GM04504 (cell line): ENCODE data around the gene WFDC2.
"Not testable (repeated sequence)": the region's sequence is repeated elsewhere in the genome, so short reads cannot be mapped to it uniquely, and the experiment has no call there.

Source experiments
- DNase-seq: peaks from one replicate; pipeline ENCODE4 v3.0.0-alpha.2; 2012; ENCODE audit warnings: low read depth

The WFDC2 gene

DNA sequence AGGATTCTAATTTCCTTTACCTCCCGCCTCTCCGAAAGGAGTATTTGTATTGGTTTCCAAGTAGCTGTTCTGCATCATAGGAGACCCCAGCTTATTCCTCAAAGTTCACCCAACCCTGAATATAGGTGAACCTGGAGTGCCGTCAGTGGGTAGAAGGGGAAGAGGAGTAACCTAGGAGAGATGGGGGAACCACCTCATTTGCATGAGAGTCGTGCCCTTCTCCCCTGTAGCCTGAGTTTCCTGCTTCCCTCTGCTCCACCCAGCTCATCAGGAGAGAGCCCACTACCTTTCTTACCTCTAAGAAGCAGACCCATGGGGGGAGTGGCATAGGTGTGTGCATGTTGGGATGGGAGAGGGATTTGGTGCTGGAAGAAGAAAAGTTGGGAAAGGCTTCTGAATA lies 17.3 kb upstream of the WFDC2 start:
- DNase-seq: no peak

DNA sequence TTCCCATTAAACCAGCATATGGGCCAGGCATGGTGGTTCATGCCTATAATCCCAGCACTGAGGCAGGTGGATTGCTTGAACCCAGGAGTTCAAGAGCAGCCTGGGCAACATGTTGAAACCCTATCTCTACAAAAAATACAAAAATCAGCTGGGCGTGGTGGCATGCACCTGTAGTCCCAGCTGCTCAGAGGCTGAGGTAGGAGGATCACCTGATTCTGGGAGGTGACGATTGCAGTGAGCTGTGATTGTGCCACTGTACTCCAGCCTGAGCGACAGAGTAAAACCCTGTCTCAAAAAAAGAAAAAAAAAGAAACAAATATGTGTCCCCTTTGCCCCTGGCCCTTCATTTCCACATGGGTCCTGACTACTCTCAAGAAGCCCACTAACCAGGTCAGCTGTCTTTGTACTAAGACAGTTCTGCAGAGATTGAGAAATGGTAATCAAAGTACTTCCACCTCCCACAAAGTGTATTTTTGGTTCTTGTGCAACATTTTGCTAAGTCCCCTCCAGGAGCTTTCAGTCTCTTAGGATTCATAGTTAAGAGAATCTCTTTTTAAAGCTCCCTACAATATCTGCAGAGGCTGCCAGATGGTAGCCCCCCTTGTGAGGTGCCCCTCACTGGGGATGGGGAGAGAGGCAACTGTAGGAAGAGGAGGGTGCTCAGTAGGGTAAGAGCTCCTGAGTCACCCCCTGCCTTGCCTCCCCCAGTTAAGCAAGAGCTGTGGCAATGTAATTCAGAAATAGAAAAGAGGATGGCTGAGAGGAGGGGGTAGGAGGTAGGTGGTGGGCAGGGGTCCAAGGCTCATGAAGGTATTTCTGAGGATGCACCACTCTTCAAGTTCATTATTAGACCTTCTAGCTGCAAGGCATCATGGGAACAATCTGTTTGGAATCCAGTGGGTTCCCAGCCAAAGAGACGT lies 16.5 kb upstream of the WFDC2 start:
- DNase-seq: no peak

DNA sequence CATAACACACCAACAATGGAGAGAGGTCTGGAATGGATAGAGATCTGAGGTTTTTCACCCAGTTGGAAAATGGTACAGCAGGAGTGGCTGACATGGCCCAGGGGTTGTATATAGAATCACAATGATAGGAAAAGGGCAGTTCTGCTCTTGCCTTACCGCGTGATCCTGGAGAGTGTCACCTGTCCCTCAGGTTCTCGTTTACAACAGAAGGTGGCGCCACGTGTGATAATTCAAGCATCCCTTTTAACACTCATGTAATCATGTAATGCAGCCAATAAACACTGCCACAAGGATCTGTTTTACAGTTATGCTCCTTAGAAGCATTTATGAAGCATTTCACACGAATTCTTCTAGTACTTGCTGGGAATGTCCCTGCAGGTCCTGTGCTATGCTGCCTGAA lies 12.9 kb upstream of the WFDC2 start:
- no peak for DNase-seq

DNA sequence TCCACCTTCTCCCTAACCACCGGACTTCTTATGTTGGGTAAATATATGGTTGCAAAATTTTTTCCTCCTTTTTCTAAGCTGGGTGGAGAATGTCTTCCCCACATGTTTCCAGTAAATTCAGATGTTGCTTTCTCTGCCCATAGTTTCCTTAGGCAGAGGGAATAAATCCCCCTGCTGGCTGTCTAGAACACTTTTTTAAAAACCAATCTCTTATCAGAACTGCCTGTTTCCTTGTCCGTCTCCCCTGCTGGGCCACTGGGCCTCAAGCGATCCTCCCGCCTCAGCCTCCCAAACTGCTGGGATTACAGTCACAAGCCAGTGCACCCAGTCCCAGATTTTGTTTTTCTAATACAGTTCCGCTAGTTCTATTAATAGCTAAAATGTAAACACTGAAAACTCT lies 9.9 kb upstream of the WFDC2 start:
- DNase-seq: no peak

DNA sequence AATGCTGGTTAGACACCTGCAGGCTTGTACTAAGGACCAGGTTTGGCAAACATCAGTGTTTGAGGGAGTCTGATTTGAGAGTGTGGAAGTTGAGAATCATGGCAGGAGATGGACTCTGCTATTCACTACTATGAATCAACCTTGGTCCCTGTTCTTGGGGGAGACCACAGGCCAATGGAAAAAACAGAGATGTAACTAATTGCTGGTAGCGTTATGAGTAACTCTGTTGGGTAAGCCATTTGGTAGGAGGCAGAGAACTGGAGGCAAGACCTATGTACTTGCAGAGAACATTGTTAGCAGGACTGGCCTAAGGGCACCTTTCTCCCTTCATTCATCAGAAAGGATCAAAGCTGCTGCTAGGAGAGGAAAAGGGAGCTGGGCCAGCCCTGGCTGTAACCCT lies 8.3 kb upstream of the WFDC2 start:
- DNase-seq: no peak

DNA sequence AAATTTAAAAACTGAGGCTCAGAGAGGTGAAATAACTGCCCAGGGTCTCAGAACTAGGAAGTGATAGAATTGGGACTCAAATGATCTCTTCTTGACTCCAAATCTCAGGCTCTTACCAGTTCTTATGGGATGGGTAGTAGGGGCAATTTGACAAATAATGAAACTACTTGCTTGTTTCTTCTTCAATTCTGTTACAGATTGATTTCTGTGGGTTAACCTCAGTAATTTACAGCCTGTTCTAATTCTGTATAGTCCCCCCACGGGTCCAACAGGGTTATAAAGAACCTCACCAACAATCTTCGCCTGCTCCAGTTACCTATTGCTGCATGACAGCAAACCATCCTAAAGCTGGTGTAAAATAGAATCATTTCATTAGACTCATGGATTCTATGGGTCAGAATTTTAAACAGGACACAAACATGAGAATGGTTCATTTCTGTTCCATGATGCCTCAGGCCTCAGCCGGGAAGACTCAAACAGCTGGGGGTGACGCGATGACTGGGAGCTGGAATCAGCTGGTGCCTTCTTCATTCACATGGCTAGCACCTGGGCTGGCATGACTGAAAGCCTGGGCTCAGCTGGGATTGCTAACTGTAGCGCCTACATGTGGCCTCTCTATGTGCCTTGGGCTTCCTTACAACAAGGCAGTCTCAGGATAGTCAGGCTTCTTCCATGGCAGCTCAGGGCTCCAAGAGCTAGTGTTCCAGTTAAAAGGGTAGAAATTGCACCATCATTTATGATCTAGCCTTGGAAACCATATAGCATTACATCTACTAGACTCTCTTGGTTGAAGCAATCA lies 6.6 kb upstream of the WFDC2 start:
- no peak for DNase-seq

DNA sequence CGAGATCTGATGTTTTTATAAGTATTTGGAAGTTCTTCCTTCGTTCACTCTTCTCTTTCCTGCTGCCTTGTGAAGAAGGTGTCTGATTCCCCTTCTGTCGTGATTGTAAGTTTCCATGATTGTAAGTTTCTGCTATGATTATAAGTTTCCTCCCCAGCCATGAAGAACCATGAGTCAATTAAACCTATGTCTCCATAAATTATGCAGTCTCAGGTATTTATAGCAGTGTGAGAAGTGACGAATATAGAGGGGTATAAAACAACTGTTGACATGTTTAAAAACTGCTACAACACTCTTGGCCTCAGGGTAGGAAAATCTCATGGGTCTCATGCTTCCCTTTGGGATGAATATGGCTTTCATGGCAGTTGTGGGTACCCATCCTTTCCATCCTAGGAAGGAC lies 5.8 kb upstream of the WFDC2 start:
- DNase-seq: no peak

DNA sequence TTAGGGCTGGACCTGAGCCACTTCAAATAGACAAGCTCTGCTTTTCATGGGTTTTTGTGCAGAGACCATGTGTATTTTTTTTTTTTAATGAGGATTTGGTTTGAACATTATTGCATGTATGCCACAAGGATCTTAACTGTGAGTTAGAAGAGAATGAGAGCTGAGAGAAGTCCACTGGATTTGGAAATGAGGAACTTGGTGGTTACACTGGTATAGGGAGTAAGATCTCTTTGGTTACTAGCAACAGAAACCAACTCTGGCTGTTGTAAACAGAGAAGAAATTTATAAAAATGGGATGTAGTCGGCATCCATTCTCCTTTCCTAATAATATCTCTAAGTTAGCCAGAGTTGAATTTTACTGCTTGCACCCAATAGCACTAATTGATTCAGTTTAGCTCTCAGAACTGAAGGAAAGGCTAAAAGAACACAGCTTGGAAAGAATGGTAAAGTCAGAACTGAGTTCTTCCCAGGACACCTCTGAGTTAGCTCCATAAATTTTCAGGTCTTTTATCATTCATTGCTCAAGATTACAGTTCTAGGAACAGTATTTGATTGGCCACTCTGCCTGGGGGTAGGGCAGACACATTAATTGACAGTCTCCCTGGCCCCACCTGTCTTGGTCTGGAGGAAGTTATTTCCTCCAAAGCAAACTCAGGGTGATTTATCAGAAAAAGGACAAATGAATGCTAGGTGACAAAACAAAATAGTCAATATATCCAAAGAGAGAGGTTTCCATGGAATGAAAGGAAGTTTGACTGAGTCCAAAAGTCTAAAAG lies 3.9 kb upstream of the WFDC2 start:
- no peak for DNase-seq

DNA sequence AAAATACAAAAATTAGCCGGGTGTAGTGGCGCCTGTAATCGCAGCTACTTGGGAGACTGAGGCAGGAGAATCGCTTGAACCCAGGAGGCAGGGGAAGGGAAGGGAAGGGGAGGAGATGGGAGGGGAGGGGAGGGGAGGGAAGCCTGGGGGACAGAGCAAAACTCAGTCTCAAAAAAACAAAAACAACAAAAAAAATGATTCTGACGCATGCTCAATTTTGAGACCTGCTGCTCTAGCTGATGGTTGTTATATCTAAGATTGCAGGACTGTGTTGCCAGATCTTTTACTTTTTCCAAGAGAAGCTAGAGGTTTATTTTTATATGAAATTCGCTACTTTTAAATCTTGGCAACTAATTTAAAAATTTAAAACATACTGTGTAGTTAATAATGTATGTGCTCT lies 2.4 kb upstream of the WFDC2 start:
- no peak for DNase-seq

DNA sequence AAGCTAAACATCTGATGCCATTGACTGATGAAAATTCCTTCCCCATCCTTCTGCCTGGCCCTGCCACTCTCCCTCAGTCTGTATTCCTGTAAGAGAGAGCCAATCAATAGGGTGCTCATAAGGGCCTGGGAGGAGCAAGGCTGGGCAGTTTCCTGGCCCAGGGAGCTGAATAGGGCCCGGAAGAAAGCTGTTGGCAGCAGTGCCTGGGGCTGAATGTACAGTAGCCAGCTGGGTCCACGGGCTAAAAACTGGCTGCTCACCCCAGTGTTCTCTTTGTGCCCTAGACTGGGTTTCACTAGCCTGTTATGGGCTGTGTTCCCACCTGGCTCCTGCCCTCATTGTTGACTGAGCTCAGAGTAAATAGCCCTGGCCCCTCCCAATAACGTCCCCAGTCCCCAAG lies 1.7 kb upstream of the WFDC2 start:
- DNase-seq: no peak

DNA sequence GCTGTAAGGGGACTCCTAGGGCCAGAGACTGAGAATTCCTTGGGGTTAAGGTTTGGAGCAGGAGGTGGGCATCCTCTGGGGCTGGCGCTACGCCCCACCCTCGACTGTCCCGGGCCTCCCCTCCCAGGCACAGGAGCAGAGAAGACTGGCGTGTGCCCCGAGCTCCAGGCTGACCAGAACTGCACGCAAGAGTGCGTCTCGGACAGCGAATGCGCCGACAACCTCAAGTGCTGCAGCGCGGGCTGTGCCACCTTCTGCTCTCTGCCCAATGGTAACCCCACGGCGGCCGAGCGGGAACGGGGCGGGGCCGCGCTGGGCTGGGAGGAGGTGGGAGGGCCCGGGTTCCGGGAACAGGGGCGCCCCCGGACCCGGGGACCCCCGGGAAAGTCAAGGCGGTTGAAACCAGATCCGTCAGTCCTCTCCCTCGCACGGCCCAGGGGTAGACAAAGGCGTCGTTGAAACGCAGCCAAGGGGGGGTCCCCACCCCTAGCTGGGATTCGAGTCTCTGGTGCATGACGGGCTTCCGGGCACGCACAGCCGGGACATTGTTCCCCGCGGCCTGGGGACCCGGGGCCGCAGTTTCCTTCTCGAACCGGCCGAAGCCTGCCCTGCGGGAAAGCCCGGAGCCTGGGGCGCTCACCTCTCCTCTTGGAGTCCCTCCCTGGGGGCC lies 844 bp downstream of the WFDC2 start:
- no peak for DNase-seq

DNA sequence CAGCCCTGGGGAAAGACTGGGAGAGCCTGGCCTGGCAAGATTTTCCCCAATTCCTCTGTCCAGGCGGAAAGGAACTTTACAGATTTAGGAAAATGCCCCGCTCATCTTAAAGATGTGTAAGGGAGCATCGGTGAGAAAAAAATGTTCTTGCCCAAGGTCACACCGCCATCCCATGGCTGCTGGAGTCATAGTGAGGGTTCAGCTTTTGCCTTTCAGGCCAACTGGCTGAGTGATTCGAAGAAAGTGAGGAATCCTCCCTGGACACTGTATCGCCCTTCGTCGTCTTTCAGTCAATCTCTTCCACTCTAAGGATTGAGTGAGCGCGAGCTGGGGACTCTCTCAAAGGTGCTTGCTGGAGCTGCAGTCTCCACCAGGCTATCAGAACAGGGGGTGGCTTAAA lies 1.4 kb downstream of the WFDC2 start:
- no peak for DNase-seq

DNA sequence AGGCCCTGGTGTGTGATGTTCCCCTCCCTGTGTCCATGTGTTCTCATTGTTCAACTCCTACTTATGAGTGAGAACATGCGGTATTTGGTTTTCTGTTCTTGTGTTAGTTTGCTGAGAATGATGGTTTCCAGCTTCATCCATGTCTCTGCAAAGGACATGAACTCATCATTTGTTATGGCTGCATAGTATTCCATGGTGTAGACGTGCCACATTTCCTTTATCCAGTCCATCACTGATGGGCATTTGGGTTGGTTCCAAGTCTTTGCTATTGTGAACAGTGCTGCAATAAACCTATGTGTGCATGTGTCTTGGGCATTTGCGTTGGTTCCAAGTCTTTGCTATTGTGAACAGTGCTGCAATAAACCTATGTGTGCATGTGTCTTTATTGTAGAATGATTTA lies 2.7 kb downstream of the WFDC2 start:
- DNase-seq: not testable (repeated sequence)

DNA sequence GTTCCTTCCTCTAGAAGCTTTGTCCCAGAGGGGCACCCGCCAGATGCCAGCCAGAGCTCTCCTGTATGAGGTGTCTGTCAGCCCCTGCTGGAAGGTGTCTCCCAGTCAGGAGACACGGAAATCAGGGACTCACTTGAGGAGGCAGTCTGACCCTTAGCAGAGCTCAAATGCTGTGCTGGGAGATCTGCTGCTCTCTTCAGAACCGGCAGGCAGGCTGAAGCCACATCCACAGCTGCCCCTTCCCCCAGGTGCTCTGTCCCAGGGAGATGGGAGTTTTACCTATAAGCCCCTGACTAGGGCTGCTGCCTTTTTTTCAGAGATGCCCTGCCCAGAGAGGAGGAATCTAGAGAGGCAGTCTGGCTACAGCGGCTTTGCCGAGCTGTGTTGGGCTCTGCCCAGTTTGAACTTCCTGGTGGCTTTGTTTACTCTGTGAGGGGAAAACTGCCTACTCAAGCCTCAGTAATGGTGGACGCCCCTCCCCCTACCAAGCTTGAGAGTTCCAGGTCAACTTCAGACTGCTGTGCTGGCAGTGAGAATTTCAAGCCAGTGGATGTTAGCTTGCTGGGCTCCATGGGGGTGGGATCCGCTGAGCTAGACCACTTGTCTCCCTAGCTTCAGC lies 8.1 kb downstream of the WFDC2 start:
- DNase-seq: not testable (repeated sequence)

DNA sequence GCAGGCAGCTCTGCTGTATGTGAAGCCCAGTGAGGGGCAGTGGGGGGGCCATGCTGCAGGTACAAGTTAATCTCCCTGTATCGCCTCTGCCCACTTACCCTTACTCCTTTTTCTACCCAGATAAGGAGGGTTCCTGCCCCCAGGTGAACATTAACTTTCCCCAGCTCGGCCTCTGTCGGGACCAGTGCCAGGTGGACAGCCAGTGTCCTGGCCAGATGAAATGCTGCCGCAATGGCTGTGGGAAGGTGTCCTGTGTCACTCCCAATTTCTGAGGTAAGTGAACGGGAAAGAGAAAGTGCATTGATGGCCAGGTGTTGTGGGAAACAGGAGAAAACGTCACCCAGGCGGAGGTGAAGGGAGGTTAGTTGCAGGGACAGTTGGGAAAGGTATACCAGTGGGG lies 10.3 kb downstream of the WFDC2 start:
- DNase-seq: no peak

DNA sequence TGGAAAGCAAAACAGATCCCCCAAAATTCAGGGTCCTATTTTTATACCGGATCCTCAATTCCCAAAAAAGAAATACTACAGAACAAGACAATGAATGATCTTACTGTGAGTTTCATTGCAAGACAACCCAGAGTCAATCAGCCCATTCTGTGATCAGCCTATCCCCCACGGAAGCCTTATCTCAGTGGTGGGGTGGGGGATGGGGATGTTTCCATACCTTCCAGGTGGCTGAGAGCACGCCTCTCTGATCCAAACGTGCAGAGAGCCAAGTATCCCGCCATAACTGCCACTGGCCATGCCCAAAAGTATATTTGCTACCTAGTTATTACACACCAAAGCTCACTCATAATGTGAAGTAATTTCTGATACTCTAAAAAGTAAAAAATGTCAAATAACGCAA lies 15.1 kb downstream of the WFDC2 start:
- no peak for DNase-seq

DNA sequence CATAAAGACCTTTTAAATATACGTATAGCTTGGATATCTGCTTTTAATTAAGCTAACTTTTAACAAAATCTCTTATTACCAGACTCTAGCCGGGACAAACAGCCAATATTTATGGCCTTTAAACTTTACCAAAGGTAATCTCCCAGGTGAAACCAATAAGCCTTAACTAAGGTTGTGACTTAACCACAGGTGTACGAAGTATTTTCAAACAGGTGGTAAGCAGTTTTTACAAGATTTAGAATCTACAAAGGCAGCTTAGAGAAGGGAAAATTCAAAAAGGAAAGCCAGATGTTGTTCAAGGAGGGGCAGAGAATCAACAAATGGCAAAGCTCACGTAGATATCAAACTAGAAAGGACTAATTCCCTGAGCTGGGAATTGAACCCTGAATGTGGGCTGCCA lies 15.8 kb downstream of the WFDC2 start:
- DNase-seq: no peak

DNA sequence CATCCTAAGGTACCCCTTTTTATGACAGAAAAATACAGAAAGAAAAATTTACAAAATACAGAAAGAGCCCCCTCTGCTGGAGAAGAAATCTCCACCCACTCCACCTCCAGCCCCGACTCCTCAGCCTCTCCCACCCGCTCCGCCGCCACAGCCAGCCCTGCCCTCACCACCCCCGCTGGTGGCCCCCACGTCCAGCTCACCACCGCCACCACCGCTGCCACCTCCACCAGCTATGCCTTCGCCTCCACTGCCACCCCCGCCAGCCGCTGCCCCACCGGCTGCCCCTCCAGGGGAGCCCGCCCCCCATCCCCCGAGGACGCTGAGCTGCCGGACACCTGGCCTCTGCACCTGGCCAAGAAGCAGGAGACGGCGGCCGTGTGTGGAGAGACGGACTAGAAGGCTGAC lies 17.7 kb downstream of the WFDC2 start:
- no peak for DNase-seq

DNA sequence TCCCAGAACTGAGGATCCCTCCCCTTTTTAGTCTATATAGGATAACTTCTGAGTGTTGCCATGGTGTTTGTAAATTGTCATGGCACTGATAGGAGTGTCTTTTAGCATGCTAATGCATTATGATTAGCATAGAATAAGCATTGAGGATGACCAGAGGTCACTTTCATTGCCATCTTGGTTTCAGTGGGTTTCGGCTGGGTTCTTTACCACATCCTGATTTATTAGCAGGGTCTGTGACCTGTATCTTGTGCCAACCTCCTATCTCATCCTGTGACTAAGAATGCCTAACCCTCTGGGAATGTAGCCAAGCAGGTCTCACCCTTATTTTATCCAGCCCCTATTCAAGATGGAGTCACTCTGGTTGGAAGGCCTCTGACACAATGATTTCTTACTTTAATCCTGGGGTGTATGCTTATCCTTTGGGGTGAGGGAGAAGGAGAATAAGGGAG lies 19.6 kb downstream of the WFDC2 start:
- no peak for DNase-seq

DNA sequence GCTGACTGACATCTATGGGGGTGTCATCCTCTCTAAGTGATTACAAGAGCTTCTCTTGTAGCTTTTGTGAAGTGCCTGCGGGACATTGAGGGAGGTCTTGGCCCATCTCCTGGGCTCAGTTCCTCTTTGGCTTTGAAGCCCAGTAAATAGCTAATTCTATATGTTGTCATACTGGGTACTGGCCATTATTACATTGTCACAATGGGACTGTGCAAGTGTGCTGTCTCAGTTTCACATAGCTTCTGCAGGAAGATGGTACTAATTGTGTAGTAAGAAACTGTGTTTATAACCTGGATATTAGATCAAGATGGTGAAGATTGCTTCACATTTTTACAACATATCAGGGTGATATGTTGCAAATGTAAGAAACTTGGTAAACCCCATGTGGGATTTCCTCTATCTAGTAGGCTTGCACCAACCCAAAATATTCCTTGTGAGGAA lies 26.0 kb downstream of the WFDC2 start:
- no peak for DNase-seq

DNA sequence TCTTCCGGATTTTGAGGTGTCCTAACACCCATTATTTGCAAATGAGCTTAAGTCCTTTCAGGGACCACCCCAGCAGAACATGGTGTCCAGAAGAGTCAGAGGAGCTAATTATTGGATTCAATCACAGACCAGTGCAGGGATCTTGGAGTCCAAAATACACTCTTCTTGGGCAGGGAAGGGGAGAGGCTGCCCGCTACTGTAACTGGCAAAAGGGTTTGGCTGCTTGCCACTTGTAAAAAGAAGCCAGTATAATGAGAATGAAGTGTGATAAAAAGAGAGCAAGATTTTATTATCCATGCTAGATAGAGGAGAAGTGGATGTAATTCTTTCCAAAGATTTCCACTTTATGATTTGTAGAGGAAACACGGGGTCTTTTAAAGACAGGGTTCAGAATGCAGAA lies 26.6 kb downstream of the WFDC2 start:
- DNase-seq: no peak
